Kidney epithelial cell (primary cell): Measurements from ENCODE around the gene MEX3A. TPM values are rescaled to one million over a fixed set of nuclear protein-coding genes. Genes with fewer than 3 reads are reported as not detected.

ENCODE experiments used
- DNase-seq: peaks from one replicate; pipeline ENCODE4 v3.0.0-alpha.2; 2010; ENCODE audit warnings: low read depth
- H3K27me3 ChIP-seq: 2 replicates; pipeline ENCODE4 v1.6.0; 2011; ENCODE audit warnings: low read length; ENCODE audit not compliant: control insufficient read depth, insufficient read depth
- H3K36me3 ChIP-seq: 2 replicates; pipeline ENCODE4 v1.5.1; 2011; ENCODE audit warnings: low read length; ENCODE audit not compliant: control insufficient read depth, insufficient read depth
- H3K4me3 ChIP-seq: 2 replicates; pipeline ENCODE4 v1.5.1; 2011; ENCODE audit warnings: low read depth, mild to moderate bottlenecking, control low read depth, low read length
- total RNA-seq: library from RNA; depleted of rRNA; stranded (reverse); fragments of >200 nt; gene quantifications from 2 replicates; pipeline ENCODE4 v1.2.3, GENCODE V29; 2015
- TF ChIP-seq, protein P1 (sequence below): IDR thresholded peaks from 2 replicates; pipeline ENCODE4 v1.5.1; 2011; ENCODE audit warnings: mild to moderate bottlenecking, moderate library complexity, low read length, control low read depth, inconsistent platforms; ENCODE audit not compliant: insufficient read depth, poor library complexity, severe bottlenecking

The MEX3A gene
- total RNA-seq, 1 donor from 2014 or later, result 34.5 TPM

DNA sequence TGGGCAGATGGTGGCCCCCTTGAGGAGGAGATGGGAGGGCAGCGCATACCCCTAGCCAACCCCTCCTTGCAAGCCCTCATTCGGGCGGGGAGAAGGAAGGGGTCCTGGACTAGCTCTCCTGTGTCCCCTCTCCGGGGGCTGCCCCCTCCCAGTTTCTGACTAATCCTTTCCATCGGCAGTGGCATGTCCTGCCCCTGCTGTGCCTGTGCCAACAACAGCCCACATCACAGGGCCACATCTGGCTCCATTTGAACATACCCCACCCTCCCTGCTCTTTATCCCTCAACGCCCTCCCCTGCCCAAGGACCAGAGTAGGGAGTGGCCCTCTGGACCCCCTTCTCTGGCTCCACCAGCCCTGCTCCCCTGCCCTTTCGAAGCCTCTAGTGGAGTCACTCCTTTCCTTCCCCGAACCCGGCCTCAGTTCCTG, 21.3 kb upstream of the MEX3A start:
- no peak for DNase-seq
- TF ChIP-seq, protein P1, sequence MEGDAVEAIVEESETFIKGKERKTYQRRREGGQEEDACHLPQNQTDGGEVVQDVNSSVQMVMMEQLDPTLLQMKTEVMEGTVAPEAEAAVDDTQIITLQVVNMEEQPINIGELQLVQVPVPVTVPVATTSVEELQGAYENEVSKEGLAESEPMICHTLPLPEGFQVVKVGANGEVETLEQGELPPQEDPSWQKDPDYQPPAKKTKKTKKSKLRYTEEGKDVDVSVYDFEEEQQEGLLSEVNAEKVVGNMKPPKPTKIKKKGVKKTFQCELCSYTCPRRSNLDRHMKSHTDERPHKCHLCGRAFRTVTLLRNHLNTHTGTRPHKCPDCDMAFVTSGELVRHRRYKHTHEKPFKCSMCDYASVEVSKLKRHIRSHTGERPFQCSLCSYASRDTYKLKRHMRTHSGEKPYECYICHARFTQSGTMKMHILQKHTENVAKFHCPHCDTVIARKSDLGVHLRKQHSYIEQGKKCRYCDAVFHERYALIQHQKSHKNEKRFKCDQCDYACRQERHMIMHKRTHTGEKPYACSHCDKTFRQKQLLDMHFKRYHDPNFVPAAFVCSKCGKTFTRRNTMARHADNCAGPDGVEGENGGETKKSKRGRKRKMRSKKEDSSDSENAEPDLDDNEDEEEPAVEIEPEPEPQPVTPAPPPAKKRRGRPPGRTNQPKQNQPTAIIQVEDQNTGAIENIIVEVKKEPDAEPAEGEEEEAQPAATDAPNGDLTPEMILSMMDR, result no peak
- Histone ChIP-seq H3K4me3 (no peak overlapping the region), H3K27me3 (no peaks in the 10 kb centered on the region), H3K36me3 (no peaks in the 10 kb centered on the region)

DNA sequence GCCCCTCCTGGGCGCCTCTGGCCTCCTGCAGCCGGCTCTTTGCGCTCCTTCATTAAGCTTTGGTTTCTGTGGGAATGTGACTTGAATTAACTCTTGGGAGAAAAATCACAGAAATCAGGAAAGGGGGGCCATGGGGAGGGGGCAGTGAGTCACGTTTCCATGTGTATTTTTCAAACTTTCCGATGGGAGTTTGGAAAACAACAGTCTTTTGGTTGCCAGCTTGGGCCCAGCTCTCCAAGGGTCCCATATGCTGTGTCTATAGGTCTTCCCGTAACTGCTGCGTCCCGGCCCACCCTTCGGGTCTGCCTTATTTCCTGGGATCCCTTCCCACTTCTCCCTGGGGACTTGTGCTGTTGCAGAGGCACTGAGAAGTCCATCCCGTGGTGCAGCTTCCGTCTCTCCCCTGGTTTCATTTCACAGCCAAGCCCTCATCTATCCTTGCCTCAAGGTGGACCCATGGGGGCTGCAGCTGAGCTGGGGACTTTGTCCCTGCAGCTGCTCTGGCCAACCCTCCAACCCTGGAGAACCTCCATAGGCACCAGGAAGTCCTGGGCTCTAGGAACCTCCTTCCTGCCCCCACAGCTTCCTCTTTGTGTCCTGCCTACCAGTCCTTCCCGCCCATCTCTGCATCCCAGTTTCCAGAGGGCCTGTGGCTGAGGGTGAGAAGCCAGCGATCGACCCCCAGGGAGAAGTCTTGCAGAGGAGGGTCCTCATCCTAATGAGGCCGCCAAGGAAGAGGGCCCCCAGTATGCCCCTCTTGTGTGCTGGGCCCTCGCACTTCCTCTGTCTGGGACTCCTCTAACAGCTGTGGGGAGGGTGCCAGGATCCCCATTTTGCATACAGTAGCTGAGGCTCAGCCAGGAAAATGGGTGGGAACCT, 20.6 kb upstream of the MEX3A start:
- Histone ChIP-seq H3K4me3 (no peak overlapping the region), H3K27me3 (no peaks in the 10 kb centered on the region), H3K36me3 (no peaks in the 10 kb centered on the region)
- no peak for DNase-seq
- TF ChIP-seq, protein P1, result no peak

DNA sequence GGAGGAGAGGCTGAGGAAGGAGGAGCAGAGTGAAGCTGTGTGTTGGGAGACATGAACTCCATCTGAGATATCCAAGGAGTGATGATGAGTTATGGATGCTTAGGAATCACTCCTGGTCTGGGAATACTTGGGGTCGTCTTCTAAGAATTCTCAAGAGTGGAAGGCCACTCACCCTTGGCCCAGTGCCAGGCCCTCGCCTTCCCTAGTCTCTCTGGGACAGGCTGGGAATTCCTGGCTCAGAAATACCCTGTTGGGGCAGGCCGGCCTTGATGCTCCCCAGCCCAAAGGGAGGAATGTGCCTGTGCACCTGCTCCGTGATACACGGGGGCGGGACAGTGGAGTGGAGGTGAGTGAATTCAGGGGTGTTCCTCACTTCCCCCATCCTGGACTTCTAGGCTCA, 19.6 kb upstream of the MEX3A start:
- TF ChIP-seq, protein P1, result no peak
- H3K27me3 ChIP-seq, result no peaks in the 10 kb centered on the region
- DNase-seq, result no peak
- H3K4me3 ChIP-seq, result no peak overlapping the region
- H3K36me3 ChIP-seq, result no peaks in the 10 kb centered on the region

DNA sequence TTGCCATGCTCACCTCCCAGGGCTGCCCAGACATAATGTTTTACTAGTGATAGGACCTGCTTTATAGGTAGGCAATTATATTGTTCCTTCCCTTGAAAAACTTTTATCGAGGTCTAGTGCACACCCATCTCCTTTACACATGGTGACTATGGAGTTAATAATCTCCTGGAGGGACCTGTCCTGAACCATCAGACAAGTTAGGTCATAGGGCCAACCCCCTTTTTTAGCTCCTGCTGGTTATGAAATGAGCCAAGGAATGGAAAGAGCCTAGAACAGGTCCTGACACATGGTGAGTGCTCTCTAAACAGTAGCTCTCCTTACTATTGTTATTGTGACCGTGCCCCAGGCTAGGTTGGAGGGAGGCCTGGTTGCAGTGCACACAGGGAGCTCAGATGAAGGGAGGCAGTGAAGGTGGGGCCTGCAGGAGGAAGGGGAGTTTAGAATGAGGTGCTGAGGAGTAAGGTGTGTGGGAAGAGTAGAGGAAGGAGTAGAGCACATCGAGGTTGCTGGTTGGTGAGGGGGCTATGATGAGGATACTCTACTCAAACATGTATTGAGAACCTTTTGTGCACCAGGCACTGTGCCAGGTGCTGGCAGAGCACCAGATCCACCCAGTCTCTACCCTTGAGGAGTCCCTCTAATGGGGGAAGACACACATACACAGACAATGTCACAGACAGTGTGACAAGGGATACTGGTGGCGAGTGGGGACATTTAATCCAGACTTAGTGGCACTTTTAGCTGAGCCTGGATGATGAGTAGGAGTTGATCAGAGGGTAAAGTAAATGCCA, 18.1 kb upstream of the MEX3A start:
- H3K4me3 ChIP-seq, result no peak overlapping the region
- TF ChIP-seq, protein P1, result no peak
- no peaks in the 10 kb centered on the region for H3K27me3 ChIP-seq
- no peaks in the 10 kb centered on the region for H3K36me3 ChIP-seq
- DNase-seq, result no peak

DNA sequence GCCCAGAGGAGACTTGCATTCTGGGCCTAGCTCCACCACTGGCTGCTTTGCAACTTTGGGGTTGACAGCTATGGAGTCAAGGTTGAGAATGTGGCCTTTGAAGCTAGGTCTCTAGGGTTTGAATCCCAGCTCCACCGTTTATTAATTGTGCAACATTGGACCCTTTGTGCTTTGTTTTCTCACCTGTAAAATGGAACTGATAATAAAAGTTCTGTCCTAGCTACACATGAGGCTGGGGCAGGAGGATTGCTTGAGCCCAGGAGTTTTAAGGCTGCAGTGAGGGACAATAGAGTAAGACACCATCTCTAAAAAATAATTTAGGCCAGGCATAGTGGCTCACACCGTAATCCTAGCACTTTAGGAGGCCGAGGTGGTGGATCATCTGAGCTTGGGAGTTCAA, 17.0 kb upstream of the MEX3A start:
- TF ChIP-seq, protein P1, result no peak
- Histone ChIP-seq H3K27me3 (no peaks in the 10 kb centered on the region), H3K36me3 (no peaks in the 10 kb centered on the region), H3K4me3 (no peak overlapping the region)
- no peak for DNase-seq
